Heart left ventricle (tissue), 16 donors: ENCODE results near the gene TBC1D25. TPM values are rescaled to one million over a fixed set of nuclear protein-coding genes. Genes with fewer than 3 reads are reported as not detected.

Experiments
- ATAC-seq, 4 donors: fragments of 200-7000 bp; cut with Tn5 transposase; one replicate each; pipeline ENCODE4 v1.9.1; 2020 to 2022; ENCODE audit warnings: moderate library complexity in 4 of 4, mild to moderate bottlenecking in 3 of 4, moderate number of reproducible peaks in 1 of 4
- DNase-seq, 5 donors: peaks; one replicate each; pipeline ENCODE4 v3.0.0-alpha.2; 2020
- H3K27ac ChIP-seq, 12 donors: fragments of 200-600 bp; sonication (generic) in 4 of 12; one replicate each; pipeline versions ENCODE4 v1.5.0 to v1.8.0; 2016 to 2022; ENCODE audit warnings: mild to moderate bottlenecking in 2 of 12
- H3K27me3 ChIP-seq, 9 donors: fragments of 200-600 bp; sonication (generic) in 2 of 9; one replicate each; pipeline versions ENCODE4 v1.5.1 to v1.8.0; 2016 to 2022; ENCODE audit warnings: mild to moderate bottlenecking in 3 of 9
- H3K36me3 ChIP-seq, 9 donors: fragments of 200-600 bp; sonication (generic) in 2 of 9; one replicate each; pipeline versions ENCODE4 v1.5.0 to v1.8.0; 2018 to 2022; ENCODE audit warnings: mild to moderate bottlenecking in 2 of 9
- H3K4me1 ChIP-seq, 12 donors: fragments of 200-600 bp; sonication (generic) in 4 of 12; one replicate each; pipeline versions ENCODE4 v1.5.0 to v1.8.0; 2016 to 2022; ENCODE audit warnings: mild to moderate bottlenecking in 3 of 12
- H3K4me3 ChIP-seq, 12 donors: fragments of 200-600 bp; sonication (generic) in 4 of 12; one replicate each; pipeline versions ENCODE4 v1.5.0 to v1.8.0; 2017 to 2022; ENCODE audit warnings: mild to moderate bottlenecking in 9 of 12, moderate library complexity in 4 of 12
- H3K9me3 ChIP-seq, 12 donors: fragments of 200-600 bp; sonication (generic) in 4 of 12; one replicate each; pipeline versions ENCODE4 v1.5.0 to v1.8.0; 2016 to 2022; ENCODE audit warnings: mild to moderate bottlenecking in 1 of 12
- CTCF ChIP-seq, 12 donors: fragments of 200-600 bp; sonication (generic) in 4 of 12; IDR thresholded peaks; one replicate each; pipeline versions ENCODE4 v1.5.0 to v1.8.0; 2018 to 2022; ENCODE audit warnings: antibody characterized with exemption in 12 of 12, mild to moderate bottlenecking in 5 of 12
- POLR2A ChIP-seq, 2 donors: fragments of 450-650 bp; IDR thresholded peaks; one replicate each; pipeline ENCODE4 v1.6.1; 2017; ENCODE audit warnings: antibody characterized with exemption in 2 of 2, mild to moderate bottlenecking in 2 of 2, moderate library complexity in 2 of 2
- WGBS, 4 donors: extraction: QIAGEN DNeasy Blood & Tissue Kit in 2 of 4; methylation state at CpG; one replicate each; pipeline versions ENCODE4 v1.1.5 to v1.1.7; 2013 to 2018; 5-methylcytosine and 5-hydroxymethylcytosine counted together
- intact Hi-C, 10 donors: fragments of 100-400 bp; cut with DNase I; formaldehyde crosslinking; loops; one replicate each; pipeline versions ENCODE4 v1.11.1 to v1.14.2; 2022
- long read RNA-seq, 3 donors: library from polyadenylated mRNA; unstranded; transcript quantifications; one replicate each; pipeline ENCODE4 v2.0.0, GENCODE V29; 2020 to 2021
- polyA plus RNA-seq, 2 donors: library from polyadenylated mRNA; stranded (reverse); fragments of 200-250 nt; gene quantifications; one replicate each; pipeline ENCODE4 v1.2.3, GENCODE V29; 2013
- total RNA-seq, 9 donors: library from RNA; depleted of rRNA in 2 of 9; stranded (reverse); fragments of >200 nt in 2 of 9; fragmentation: NEBNext Ultra II Directional in 3 of 9; extraction: Animal tissue kit (Norgen Biotek cat#: 25700) in 3 of 9; gene quantifications; one replicate each; pipeline versions ENCODE4 v1.1.0 to v1.2.4, GENCODE V29; 2016 to 2023
- donor health status: ischemic (EF 13 %, LVEDD 7.1; RV severe dilation, severe dysfunction).
- donor health status: healthy with polysubstance abuse.
- donor health status: DM: no; HTN: yes; CAD: no.
- donor health status: DM: no; HTN: no; CAD: no.
- donor health status: ischemic (EF 25% LVEDD 6.9; RV normal size, moderate dysfunction).
- donor health status: ischemic (EF 25% LVEDD 5.7; RV mildly dilated, moderate dysfunction).
- donor health status: healthy.
- donor health status: DM: yes; HTN: yes; CAD: no.
- donor health status: ischemic (EF 35%, LVEDD 5.7; RV mildly dilated, moderate dysfunction).
- donor health status: nonischemic (EF 11% LVEDD 7.7; RV severe dilation, severe dysfunction).
- donor health status: DM: yes; HTN: yes; CAD: no.
- donor health status: PGD.
- donor health status: ischemic (EF 29% LVEDD 5.4; RV normal size, mild dysfunction).
- donor health status: nonischemic (EF 23%, LVEDD 6.1; RV moderate dilation, normal function).

The TBC1D25 gene
- total RNA-seq (10 to 100 TPM; 13.4 to 21.6 (median 16.8) TPM), polyA plus RNA-seq (10 to 100 TPM in 1 of 2 donors, 1 to 10 TPM in 1; 5.2 to 23.7 TPM)
- long read RNA-seq, donor 1, full-length matches to known transcripts: 13 of 25 reads
- long read RNA-seq, donor 1, partial matches to known transcripts: 1 of 25 reads
- long read RNA-seq, donor 1, other reads (novel, unspliced or antisense): 11 of 25 reads
- long read RNA-seq, donor 2, full-length matches to known transcripts: 27 of 48 reads
- long read RNA-seq, donor 2, partial matches to known transcripts: 4 of 48 reads
- long read RNA-seq, donor 2, other reads (novel, unspliced or antisense): 17 of 48 reads
- long read RNA-seq, donor 3, full-length matches to known transcripts: 7 of 26 reads
- long read RNA-seq, donor 3, partial matches to known transcripts: 2 of 26 reads
- long read RNA-seq, donor 3, other reads (novel, unspliced or antisense): 17 of 26 reads

GRCh38 chrX:48539345-48540027 lies at the start of gene TBC1D25:
TSS of gene TBC1D25 (plus strand) at chrX:48539714. CDS start at chrX:48539798, 84 bp downstream.
- Histone ChIP-seq H3K4me1 (peaks cover 0 to 16% (median 3%) of the 10 kb centered on the region in 12 donors), H3K36me3 (peaks cover 0 to 14% (median 2%) of the 10 kb centered on the region in 9 donors), H3K27ac (peak within 1 kb of the TSS; percentile 73 to 95 (median 90)), H3K4me3 (peak within 1 kb of the TSS; percentile 53 to 91 (median 74)), H3K9me3 (no peaks in the 10 kb centered on the region), H3K27me3 (peaks cover 0 to 6% (median 0%) of the 10 kb centered on the region in 9 donors)
- peak; percentile 95 to 97 (median 96) for DNase-seq
- TF ChIP-seq POLR2A (IDR thresholded peaks at IDR 0.05) (peak in 1 of 2 donors; percentile 45), CTCF (IDR thresholded peaks at IDR 0.05) (peak in 11 of 12 donors; percentile 6 to 66 (median 45))
- 1 to 67% (median 23%) methylated on average over 31 to 59 of the region's 59 CpGs for WGBS, 4 donors
- ATAC-seq: peak; percentile 88 to 96 (median 92)
- intact Hi-C loops: loop anchor here in 1 of 10 donors (5.0 to 10.0 kb wide), 2 partner anchors 55 to 263 kb away; partner anchors contain the start of genes HDAC6 and WDR13

- intact Hi-C loops: loop anchor here in 7 of 10 donors (5.0 to 10.0 kb wide), 3 partner anchors 403 to 408 kb away; no protein-coding TSS in a partner anchor
- TF ChIP-seq CTCF (IDR thresholded peaks at IDR 0.05): no peak
- no peak for TF ChIP-seq POLR2A (IDR thresholded peaks at IDR 0.05)
- WGBS, 4 donors: 83 to 90% (median 85%) methylated on average over 2 of the region's 2 CpGs
- DNase-seq (no peak), ATAC-seq (no peak)
- Histone ChIP-seq H3K9me3 (peaks cover 0 to 5% (median 0%) of the 10 kb centered on the region in 12 donors), H3K4me3 (no peak overlapping the region), H3K27me3 (no peaks in the 10 kb centered on the region), H3K27ac (no peak overlapping the region), H3K36me3 (peaks cover 0 to 8% (median 0%) of the 10 kb centered on the region in 9 donors), H3K4me1 (no peaks in the 10 kb centered on the region)
Observed at GRCh38 chrX:48489892-48490291, 49.6 kb upstream of the TBC1D25 start.

- Histone ChIP-seq H3K4me3 (no peak overlapping the region), H3K27ac (no peak overlapping the region), H3K9me3 (peaks cover 0 to 5% (median 0%) of the 10 kb centered on the region in 12 donors), H3K27me3 (no peaks in the 10 kb centered on the region), H3K36me3 (peaks cover 0 to 5% (median 0%) of the 10 kb centered on the region in 9 donors), H3K4me1 (no peaks in the 10 kb centered on the region)
- ATAC-seq (no peak), DNase-seq (no peak)
- TF ChIP-seq CTCF (IDR thresholded peaks at IDR 0.05) (no peak), POLR2A (IDR thresholded peaks at IDR 0.05) (no peak)
- intact Hi-C loops: loop anchor here in 7 of 10 donors (5.0 to 10.0 kb wide), 3 partner anchors 403 to 408 kb away; no protein-coding TSS in a partner anchor
- WGBS, 4 donors: 77 to 89% (median 87%) methylated on average over 8 of the region's 8 CpGs
Observed at GRCh38 chrX:48490661-48491060, 48.9 kb upstream of the TBC1D25 start.
